ENCODE data around the gene GPLD1.
"Not testable (repeated sequence)": the region's sequence is repeated elsewhere in the genome, so short reads cannot be mapped to it uniquely, and the experiment has no call there.

GPLD1 gene, protein sequence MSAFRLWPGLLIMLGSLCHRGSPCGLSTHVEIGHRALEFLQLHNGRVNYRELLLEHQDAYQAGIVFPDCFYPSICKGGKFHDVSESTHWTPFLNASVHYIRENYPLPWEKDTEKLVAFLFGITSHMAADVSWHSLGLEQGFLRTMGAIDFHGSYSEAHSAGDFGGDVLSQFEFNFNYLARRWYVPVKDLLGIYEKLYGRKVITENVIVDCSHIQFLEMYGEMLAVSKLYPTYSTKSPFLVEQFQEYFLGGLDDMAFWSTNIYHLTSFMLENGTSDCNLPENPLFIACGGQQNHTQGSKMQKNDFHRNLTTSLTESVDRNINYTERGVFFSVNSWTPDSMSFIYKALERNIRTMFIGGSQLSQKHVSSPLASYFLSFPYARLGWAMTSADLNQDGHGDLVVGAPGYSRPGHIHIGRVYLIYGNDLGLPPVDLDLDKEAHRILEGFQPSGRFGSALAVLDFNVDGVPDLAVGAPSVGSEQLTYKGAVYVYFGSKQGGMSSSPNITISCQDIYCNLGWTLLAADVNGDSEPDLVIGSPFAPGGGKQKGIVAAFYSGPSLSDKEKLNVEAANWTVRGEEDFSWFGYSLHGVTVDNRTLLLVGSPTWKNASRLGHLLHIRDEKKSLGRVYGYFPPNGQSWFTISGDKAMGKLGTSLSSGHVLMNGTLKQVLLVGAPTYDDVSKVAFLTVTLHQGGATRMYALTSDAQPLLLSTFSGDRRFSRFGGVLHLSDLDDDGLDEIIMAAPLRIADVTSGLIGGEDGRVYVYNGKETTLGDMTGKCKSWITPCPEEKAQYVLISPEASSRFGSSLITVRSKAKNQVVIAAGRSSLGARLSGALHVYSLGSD

DNA sequence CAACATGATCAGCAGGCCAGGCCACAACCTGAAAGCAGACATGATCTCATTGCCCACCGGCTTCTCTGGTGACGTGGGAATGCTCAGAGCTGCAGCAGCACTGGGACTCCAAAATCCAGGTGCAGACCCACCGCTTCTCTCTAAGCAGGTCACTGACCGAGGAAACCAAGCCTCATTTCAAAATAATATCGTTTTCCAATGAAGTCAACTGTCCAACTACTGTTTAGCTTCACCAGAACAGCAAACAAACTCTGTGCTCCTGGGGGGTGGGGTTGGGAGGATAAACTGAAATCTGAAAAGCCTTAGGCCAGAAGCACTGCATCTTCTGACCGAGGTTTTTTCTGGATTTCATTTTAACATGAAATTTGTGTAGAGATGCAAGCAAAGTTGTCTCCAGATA is at the start of gene GPLD1:
Gene GPLD1 (minus strand): TSS at position 109 of the 400 bp plus-strand sequence. CDS start 67 bp downstream, at position 42.
- DNase-seq (ENCODE audit: low read depth), result no peak

DNA sequence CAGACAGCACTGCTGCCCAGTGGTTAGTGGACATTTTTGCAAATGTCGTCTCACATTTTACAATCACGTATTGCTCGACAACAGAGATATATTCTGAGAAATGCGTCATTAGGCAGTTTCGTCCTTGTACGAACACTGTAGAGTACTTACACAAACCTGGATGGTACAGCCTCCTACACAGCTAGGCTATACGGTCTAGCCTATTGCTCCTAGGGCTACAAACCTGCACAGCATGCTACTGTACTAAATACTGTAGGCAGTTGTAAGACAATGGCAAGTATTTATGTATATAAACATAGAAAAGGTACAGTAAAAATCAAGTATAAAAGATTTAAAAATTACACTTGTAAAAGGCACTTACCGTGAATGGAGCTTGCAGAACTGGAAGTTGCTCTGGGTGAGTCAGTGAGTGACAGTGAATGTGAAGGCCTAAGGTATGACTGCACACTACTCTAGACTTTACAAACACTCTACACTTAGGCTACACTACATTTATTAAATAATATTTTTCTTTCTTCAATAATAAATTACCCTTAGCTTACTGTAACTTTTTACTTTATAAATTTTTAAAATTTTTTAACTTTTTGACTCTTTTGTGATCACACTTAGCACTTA is 48.5 kb upstream of the GPLD1 start:
- no peak for DNase-seq (ENCODE audit: low read depth)

- DNase-seq (ENCODE audit: low read depth), result no peak
Observed at GRCh38 chr6:24537082-24537699, 47.8 kb upstream of the GPLD1 start.

- DNase-seq (ENCODE audit: low read depth), result no peak
Observed at GRCh38 chr6:24536466-24536865, 47.1 kb upstream of the GPLD1 start.

DNA sequence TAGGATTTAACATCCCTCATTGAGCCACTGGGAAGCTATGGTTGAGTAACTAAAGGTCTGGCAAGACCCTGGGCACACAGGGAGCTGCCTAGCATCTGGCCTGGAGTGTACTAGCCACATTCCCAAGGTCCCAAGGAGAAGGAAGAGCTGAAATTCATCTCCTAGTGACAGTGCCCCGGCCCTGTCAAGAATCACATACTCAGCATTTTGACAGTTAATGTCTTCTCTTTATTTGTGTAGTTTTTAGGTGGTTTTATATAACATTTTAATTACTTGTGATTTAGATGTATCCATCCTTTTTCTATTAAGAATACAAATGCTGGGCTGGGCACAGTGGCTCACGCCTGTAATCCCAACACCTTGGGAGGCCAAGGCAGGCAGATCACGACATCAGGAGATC is 45.8 kb upstream of the GPLD1 start:
- no peak for DNase-seq (ENCODE audit: low read depth)

DNA sequence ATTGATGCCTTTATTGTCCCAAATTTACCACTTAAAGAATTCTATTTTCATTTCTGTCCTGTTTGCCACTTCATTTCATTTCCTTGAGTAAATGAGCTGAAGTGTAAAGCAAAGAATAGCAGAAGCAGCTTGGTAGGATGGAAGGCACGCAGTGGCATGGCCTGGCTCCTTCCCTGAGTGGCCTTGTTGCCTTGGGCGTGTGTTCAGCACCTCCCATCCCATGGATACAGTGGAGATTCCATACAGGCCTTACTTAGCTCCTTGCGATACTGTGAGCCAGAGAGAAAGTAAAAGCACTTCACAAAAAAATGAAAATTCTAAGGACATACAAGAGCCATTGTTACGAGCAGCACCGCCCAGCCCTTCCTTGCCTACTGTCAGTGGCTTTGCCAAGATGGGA is 45.0 kb upstream of the GPLD1 start:
- DNase-seq (ENCODE audit: low read depth), result no peak

- no peak for DNase-seq (ENCODE audit: low read depth)
Observed at GRCh38 chr6:24529985-24530384, 40.6 kb upstream of the GPLD1 start.

DNA sequence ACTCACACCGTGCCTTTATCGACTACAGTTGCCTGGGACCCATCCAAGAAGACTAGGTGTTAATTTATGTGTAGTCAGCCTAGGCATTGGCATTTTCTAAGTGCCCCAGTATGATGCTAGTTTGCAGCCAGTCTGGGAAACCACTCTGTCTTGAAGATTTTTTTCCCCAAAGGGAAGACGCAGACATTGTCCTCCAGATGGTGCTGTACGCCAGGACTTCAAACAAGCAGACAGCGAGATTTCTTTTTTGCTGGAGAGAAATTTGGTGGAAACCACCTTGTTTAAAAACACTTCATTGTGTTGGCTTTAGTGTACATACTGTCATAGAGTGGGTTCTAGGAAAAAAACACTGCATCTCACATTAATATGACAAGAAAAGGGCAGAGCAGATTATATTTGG is 35.4 kb upstream of the GPLD1 start:
- DNase-seq (ENCODE audit: low read depth), result no peak

GRCh38 chr6:24524329-24524728 is 35.0 kb upstream of the GPLD1 start:
- DNase-seq (ENCODE audit: low read depth), result no peak

GRCh38 chr6:24522228-24523176 is 33.1 kb upstream of the GPLD1 start:
- DNase-seq (ENCODE audit: low read depth), result no peak

DNA sequence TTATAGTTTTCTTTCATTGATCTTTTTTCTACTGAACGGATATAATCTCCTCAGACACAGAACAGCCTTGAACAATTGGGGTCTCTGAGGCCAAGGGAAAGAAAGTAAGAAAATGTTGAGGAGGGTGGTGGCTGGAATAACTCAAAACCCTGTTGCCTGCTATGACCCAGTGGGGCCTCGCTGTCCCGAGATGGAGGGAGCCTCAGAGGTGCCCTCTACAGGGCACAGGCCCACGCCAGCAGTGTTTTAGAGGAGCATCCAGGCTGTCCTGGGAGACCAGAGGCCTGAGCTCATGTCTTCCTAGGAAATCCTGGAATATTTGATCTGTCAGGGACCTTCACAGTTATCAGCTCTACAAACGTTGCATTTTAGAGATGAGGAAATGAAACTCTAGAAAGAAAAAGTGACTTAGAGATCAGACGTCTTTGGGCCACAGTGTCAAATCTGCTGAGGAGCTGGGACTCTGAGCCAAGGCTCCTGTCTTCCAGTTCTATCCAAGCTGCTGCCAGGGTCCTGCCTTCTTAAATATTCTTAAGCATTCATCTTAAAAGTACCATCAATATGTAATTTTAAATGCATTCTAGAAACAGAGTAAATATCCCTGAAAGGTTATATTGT is 31.7 kb upstream of the GPLD1 start:
- peak; percentile 10 for DNase-seq (ENCODE audit: low read depth)

DNA sequence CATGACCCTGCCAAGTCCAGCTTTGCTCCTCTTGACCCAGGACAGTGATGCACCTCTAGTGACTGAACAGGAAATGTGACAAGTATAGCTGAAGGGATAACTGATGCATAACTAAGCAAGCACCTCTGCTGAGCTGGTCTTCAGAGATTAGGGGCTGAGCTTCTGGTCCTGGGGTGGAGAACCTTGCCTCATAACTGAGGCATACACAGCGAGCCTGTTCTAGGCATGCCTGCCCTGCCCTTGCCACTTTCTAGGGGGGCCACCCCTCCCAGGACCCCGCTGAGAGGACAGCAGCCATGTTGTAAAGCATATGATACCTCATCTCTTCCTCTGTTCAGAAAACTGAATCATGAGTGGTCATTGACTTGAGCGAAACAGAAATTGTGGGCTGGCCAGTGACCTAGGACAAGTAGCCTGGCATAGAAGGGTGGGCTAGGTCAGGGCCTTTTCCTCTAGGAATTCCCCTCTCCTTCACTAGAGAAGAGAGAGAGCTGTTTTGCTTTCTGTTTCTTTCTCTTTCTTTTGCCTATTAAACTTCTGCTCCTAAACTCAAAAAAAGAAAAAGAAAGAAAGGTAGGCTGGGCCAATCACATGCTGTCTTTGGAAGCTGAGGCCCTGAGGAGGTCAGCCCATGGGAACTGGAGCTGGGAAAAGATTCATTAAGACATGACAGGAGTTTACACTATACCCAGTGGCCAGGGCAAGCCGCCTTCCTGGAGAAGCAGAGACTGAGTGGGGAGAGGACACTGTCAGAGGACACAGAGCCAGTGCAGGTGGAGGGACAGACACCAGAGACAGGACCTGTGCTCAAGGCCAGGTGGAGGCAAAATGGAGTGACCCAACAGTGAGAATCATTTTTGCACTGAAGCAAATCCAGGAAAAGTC is 28.5 kb upstream of the GPLD1 start:
- no peak for DNase-seq (ENCODE audit: low read depth)

DNA sequence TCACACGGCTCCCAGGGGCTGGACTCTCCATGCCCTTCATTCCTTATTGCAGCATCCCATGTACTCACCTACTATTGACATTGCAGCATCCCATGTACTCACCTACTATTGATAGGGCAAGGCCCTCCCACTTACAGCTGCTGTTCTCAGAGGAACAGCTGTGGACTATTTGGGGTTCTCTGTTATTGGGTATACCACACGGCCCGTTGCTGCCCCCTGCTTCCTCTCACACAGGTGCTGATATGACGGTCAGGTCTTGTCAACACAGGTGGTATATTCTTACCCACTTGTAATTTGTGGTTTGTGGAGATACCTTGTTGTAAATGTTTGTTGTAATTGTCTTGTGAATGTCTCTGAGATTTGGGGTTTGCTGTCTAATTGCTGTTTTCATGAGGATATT is 24.2 kb upstream of the GPLD1 start:
- DNase-seq (ENCODE audit: low read depth), result no peak

- DNase-seq (ENCODE audit: low read depth), result not testable (repeated sequence)
Observed at GRCh38 chr6:24511976-24512375, 22.6 kb upstream of the GPLD1 start.

DNA sequence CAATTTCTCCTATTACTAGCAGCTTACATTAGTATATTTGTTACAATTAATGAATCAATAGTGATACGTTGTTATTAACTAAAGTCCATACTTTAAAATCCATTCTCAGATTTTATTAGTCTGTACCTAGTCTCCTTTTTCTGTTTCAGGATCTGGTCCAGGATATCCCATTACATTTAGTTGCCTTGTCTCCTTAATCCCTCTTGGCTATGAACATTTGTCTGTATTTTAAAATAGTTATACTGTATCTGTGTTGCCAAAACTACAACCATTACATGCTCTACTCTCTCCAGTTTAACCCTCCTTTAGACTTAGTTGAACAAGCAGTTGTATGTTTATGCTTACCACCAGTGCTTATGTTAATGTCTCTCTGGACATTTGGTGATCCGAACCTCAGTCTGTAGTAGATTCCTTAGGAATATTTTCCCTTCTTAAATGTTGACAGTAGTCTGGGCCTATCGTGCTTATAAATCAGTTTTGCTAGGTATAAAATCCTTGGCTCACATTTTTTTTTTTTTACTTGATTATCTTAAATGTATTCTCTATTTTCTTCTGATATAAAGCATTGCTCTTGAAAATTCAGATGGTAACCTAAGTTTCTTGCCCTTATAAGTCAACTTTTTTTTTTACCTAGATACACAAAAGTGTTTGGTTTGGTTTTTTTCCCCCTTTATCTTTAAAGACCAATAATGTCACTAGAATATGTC is 17.6 kb upstream of the GPLD1 start:
- DNase-seq (ENCODE audit: low read depth), result no peak

DNA sequence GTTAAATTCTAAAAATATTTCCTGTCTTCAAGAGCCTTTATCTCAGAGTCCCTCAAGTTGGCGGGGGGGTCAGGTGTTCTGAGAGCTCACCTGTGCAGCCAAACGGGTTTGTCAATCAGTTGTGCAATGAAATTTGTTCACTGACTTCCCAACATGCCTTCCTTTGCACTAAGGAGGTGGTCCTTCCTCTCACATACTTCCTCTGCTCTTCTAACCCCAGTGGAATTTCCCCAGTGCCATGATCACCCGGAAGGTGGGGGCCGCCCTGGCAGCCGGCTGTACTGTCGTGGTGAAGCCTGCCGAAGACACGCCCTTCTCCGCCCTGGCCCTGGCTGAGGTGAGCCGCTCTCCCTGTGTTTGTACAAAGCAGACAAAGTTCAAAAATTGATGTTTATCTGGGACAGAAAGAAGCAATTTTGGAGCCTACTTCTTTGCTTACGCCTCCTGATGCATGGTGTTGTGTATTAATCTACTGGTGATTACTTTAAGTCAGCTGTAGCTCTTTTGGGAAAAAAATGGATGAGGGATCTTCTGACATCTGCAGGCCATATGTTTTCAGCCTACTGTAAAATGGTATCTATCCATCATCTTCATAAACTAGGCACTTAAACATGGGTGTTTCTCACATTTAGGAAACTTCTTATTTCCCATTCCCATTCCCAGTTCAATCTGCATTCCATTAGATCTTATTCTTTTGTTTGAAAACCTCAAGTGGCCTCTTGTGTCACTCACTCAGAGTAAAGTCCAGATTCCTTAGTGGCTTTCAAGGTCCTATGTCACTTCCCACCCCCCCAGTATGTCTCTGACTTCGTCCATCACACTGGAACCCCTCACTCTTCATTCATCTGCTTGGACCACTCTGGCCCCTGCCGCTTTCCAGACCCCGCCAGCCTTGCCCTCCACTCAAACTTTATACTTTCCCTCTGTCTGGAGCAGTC is 15.5 kb upstream of the GPLD1 start:
- DNase-seq (ENCODE audit: low read depth), result no peak

DNA sequence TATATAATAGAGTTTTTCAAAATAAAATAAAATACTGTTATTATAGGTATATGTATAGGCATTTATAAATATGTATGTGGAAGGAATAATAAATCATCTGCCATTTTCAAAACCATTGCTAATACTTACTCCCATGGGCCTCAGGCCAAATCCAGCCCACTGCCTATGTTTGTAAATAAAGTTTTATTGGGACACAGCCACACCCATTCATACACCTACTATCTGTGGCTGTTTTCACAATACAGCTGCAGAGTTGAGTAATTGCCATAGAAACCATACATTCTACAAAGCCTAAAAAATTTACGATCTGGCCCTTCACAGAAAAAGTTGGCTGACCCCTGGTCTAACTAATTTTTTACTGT is 14.9 kb upstream of the GPLD1 start:
- DNase-seq (ENCODE audit: low read depth), result no peak

DNA sequence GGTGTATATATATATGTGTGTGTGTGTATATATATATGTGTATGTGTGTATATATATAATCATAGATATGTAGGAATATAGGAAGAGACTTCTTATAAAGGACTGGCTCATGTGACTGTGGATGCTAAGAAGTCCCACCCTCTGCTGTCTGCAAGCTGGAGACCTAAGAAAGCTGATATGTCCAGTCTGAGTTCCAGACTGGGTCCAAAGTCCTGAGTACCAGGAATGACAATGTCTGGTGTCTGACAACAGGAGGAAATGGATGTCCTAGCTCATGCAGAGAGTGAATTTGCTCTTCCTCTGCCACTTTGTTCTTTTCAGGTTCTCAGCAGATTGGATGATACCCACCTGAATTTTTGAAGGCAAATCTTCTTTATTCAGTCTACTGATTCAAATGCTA is 12.5 kb upstream of the GPLD1 start:
- no peak for DNase-seq (ENCODE audit: low read depth)

Data from stimulated activated CD8-positive, alpha-beta memory T cell treated with anti-CD3 and anti-CD28 coated beads, Interleukin-4, amount 100 ng/mL, for 24 hours (primary cell).